Superior temporal gyrus (tissue), 1 donor: ENCODE measurements around the gene BTRC.

Experiments
- DNase-seq: peaks from one replicate; pipeline ENCODE4 v3.0.0-alpha.2; 2016; ENCODE audit errors: extremely low spot score

Gene BTRC

DNA sequence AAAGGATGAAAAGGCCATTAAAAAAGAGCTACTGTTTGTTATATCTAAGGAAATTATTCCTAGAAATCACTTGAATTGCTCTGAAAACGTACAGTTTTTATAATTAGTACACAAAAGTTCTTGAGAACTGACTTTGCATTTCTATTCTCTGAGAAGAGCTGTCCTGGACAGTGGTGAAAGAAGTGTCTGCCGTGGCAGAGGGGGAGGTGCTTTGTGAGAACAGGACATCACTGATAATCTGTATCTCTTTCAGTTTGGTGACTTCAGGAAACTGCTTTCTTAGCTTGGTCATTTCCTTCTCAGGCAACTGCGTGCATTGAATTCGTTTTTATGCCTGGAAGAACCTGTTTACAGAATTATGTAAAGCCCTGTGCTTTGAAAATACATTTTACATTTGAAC lies 182.0 kb downstream of the BTRC start:
- no peak for DNase-seq

DNA sequence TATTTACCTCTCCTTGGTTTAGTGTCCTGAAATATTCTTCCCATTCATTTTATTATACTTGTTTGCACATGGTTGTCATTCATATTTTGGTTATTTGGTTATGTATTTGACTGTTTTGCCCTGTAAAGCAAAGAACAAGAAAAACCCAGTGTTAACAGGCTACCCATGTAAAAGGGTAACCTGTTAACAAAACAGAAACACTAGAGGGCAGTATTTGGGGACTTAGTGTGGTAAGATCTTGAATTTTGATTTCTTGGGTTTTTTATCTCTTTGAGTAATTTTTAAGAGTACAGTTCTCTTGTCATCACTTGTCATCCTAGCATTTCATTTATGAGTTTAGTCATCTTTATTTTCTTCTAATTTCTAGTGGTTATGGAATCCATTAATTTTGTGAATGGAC lies 182.8 kb downstream of the BTRC start:
- no peak for DNase-seq

DNA sequence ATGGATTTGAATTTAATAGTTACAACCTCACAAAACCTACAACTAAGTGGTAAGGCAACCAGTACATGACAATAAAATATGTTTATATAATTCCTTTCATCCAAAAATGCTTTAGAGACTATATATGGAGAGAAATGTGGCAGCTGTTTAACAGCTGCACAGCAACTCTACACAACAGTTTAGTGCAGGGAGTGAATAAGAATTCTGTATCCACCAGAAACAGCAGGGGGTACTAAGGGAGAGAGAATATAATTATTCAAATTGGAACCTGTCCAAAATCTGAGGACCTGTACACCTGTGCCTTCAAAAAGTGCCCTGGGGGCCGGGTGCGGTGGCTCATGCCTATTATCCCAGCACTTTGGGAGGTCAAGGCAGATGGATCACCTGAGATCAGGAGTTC lies 184.5 kb downstream of the BTRC start:
- DNase-seq: no peak

DNA sequence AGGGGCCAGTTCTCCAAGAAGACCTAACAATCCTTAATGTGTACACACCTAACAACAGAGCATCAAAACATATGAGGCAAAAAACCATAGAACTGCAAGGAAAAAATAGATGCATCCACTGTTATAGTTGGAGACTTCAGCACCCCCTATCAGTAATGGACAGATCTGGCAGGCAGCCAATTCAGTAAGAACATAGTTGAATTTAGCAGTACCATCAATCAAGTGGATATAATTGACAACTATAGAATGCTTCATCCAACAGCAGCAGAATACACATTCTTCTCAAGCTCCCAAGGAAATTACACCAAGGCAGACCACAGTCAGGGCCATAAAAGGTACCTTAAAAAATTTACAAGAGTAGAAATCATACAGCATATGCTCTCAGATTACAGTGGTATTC lies 191.9 kb downstream of the BTRC start:
- no peak for DNase-seq

DNA sequence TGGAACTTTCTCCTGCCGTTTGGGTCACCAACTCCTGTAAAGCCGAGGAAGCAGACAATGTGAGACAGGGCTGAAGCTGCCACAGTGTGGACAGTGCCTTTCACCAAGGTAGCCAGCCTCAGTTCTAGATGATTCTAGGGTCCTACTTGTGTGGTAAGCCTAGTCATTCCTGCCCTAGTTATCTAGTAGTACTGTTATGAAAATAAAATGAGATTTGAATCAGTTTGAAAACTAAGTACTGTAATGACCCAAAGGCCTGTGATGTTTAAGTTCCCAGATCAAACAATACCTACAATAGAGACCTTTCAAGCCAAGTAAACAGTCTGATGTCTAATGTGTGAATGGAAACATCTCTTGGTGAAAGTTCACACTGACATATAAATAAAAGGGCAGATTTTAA lies 197.0 kb downstream of the BTRC start:
- DNase-seq: no peak

DNA sequence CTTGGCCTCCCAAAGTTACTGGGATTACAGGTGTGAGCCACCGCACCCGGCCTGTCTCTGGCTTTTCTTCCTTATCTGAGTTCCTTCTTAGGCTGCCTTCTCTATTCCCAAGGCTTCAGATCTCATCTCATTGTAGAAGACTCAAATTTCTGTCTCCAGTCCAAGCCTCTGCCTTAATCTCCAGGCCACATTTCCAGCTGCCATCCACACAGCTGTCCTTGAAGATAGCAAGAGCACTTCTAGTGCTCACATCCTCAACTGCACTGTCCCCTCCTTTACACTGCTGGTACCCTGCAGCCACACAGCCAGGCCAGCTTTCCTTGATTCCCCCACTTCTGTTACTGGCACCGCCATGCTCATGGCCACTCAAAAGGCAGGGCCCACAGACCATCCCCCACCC lies 198.5 kb downstream of the BTRC start:
- no peak for DNase-seq

DNA sequence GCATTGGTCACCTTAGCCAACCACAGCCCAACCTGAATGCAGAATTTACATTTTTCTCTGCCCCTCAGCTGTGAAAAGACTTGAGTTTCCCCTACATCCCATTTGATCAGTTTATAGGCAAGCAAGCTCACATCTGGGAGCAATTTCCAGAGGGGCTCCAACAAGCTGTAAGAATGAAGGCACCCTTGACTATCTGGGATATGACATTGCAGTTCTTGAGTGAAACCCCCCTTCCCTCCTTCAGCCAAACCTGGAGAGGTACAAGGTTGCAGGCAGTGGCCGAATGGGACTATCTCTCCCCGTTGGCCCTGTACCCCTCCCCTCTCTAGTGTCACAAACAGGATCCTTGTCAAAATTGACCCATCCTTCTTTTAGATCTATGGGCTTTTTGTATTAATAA lies 203.6 kb downstream of the BTRC start:
- DNase-seq: no peak

DNA sequence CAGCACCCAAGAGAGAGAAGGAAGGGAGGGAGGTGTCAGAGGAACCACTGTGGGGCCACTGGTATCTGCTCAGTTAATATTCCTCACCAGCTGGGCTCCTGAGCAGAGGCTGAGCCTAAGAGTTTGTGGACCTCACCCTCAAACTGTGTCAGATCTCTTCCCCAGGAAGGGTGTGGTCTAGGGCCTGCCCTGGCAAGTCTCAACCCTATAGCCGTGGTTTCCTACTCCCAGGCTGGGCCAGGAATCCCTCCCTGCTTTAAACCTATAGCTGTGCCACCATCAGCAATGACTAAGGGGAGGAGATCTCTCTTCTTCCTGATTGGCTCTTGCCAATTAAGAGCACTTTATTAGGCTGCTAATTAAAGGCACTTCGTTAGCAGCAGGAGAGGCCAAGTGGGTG lies 204.2 kb downstream of the BTRC start:
- DNase-seq: no peak

DNA sequence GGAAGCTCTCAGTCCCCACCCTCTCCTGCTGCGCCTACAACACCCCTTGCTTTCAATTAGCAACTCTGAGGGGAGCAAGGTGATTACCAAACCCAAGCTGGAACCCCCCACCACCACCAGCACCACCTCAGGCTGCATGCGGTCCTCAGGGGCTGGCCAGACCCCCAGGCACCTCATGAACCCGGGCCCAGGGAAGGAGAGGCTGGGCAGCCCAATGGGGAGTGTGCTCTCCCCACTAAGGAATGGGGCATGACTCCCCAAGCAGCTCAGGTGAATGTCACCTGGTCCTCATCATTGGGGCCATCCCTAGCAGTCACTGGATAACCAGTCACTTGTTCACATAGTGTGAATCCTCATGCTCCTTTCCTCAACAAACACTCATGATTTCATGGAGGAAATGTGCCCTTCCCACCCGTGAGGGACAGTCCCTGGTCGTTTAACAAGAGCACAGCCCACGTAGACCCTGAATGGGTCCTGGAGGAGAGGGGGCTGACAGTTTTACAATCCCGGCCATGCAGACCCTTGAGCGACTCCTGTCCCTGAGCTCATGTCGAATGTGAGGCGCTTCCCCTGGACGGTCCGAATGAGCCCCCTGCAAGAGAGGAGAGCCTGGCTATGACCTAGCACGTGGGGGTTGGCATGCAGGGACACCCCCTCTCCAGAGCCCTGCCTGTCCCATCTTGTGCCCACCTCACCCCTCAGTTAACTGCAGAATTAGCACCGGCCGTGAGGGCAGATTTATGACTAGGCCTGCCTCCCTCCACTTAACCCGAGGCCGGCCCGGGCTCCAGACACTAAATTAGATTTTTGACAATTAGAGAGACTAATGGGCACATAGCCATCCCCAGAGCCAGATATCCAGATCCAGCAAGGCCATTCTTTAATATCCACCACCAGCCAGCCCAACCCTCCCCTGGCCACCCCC lies 205.0 kb downstream of the BTRC start:
- no peak for DNase-seq

DNA sequence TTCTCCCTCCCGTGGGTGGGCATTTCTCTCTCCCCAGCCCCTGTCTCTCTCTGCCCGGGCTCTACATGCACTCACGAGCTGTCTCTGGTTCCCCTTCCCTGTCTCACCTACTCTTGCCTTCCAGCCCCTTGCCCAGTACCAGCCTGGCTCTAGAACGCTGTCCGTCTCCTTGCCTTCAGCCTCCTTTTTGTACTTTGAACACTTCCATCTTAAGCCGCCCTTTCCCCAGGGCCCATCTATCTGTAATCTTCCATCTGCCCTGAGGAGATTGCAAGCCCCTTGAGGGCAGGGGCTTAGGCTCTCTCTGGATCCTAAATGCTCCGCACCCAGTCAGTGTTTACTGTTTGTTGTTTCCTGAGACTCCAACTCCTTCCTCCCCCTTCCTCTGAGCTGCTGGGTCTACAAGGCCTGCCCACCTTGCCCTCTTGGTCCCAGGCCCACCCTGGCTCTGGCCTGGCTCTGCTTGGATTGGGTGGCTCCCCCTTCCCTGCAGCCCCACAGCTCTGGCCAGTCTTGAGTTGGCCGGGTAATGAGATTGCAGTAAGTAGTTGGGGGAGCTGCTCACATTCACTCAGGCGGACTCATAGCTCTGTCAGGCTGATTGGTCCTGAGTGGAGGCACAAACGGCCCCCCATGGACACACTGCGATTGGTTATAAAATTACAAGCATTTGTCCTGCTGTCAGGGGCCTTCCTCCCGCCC lies 205.8 kb downstream of the BTRC start:
- DNase-seq: no peak

DNA sequence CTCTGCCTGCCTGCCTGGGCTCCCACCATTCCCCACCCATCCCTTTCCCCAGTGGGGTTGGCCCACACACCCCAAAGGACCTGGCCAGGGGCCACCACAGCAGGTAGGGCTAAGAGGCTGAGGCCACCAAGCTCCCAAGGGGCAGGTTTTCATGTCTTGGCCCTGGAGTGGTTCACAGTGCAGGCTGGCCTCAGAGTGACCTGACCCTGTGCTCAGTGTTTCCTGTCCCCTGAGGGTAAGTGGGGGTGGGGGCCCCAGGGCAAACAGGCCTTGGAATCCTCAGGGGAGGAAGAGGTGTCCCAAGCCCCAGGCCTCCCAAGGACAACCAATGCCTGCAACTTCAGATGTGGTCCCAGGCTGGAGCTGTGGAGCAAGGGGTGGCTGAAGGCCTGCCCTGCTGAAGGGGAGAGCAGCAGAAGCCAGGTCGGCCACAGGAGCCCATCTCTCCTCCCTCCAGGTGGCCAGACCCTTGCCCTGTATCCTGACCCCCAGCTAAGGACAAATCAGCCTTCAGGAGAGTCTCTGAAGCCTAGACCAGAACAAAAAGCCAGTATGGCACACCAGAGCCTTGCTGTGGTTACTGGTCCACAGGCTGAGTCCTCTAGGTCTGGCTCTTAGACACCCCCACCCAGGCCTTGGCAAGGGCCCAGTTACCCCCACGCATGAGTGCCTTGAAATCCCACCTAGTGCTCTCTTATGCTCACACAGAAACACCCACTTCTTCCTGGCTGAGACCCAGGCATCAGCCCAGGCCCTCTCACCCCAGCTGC lies 206.5 kb downstream of the BTRC start:
- DNase-seq: no peak

DNA sequence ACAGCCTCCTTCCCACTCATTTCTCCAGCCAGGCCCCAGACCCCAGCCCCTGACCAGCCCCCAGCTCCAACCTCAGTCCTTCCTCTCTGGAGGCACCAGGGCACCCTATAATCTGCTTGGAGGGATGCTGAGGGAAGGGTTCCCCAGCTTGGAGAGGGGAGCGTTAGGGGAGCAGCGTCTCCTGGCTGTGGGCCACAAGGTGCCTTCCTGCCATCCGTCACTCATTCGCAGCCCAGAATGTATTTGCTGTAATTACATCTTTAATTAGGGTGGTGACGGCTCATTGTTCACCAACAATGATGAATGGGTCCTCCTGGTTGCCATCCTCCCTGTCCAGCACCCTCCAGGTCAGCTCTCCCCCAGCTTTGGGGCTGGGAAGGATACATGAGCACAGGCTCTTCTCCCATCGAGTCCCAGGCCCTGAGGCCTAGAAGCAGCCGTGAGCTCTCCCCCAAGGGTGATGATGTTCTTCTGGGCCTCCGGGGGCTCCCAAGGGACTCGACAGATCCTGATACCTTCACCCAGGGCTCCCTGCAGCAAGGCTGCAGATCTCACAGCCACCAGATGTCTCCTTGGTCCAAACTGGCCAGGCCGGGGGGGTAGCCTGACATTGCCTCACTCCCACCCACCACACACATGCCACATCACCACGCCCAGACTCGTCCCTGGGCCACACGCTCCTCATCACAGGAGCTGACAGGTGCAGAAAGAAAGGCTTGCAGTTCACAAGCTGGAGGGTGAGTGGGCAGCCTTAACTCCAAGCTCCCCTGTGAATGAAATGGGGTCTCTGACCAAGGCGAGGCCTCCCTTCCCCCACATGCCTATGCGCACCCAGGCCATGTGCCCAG lies 207.3 kb downstream of the BTRC start:
- DNase-seq: no peak

DNA sequence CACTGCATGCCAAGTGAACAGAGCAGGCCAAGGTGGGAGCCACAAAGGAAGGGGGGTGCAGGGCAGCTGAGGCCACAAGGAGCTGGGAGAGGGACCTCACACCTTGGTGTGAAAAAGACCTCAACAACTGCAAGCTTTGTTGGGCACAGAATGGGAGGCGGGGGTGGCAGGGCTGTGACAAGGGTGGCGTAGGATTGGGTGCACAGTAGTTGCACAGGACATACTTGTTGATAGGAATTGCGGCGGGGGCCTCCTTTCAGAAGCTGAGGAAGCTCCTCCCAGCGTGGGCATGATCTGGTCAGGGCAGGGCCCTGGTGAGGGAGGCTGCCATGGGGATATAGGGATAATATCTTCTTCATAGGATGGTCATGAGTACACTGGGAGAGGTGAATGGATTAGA lies 208.3 kb downstream of the BTRC start:
- DNase-seq: no peak

DNA sequence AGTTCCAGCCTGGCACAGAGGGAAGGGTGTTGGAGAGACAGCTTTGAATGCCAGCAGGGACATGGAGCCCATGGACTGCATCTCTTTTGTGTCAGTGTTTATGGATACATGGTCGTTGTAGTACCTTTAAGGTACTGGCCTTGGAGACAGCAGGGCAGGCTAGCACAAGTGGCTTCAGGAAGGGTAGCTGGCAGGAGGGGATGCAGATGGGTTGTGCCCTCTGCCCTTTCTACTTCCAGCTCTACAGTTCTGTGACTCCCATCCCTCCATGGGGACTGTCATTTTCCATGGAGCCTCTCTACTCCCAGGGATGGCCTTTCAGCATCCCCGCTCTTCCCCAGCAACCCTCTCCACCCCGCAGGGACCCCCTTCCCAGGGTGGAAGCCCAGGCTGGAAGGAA lies 209.0 kb downstream of the BTRC start:
- DNase-seq: no peak

DNA sequence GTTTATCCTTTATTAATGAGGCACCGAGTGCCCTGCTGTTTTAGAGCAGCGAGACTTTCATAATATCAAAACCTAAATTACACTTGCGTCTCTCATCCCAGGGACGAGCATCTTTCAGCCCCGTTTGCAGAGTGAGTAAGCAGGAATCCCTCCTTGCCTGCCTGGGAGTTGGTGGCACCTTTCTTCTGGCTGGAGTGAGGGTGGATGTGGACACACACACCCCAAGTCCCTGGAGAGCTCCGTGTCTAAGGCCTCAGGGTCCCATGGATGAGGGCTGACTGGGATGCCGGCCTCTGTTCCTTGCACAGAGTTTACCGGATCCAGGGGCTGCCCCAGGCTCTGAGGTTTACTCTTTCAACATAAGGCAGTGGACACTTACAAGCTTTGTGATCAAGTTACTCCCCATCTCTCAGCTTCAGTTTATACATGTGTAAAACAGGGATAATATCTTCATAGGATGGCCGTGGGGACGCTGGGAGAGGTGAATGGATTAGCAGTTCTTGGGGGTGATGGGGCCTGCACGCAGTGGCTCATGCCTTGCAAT lies 209.6 kb downstream of the BTRC start:
- no peak for DNase-seq

DNA sequence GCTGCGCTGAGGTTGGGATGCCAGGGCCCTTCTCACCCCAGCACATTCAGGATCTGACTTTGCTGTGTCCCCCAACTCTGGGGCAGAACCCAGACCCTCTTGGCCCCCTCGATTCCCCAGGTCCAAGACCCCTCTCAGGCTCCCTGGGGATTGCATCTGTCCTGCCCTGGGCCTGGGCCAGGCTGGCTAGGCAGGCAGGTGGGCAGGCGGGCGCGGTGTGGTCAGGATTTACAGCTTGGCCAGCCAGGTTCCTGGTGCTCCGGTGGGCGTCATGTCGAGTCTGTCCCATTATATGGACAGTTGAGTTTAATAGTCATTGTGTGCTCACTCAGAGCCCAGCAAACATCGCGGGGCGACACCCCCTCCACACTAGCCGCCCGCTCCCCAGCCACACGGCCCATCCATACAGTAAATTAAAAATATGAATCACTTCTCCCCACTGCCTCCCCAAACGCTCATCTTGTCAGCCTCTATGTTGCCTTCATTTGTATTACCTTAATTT lies 210.6 kb downstream of the BTRC start:
- no peak for DNase-seq

DNA sequence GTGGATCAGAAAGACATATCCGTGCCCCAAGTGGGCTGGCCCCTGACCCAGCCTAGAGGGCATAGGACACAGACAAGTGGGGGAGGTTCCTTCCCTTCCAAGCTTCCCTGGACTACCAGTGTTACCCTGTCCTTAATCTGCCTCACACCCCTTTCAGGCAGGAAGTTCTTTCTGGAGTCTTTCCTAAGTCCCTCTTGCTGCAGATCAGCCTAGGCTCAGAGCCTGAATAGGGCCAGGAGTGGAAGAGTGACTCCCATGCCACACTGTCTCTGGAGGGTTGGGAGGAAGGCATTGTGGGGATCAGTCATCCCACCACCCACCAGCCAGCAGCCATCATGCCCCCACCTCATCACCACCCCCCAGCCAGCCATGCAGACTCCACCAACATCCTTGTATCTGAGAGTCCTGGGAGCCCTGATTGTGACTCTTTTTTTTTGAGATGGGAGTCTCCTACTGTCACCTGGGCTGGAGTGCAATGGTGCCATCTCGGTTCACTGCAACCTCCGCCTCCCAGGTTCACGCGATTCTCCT lies 211.5 kb downstream of the BTRC start:
- no peak for DNase-seq

DNA sequence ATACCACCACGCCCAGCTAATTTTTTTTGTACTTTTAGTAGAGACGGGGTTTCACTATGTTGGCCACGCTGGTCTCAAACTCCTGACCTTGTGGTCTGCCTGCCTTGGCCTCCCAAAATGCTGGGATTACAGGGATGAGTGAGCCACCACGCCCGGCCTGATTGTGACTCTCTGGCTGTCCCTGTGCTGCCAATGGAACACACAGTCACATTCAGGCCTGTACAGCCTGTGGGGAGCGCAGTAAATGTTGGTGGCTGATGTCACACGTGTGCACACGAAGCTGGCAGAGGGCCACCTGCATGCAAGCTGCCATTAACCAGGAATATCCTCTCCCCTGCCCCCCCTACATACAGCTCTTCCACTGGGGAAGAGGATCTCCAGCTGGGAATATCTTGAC lies 212.0 kb downstream of the BTRC start:
- no peak for DNase-seq

DNA sequence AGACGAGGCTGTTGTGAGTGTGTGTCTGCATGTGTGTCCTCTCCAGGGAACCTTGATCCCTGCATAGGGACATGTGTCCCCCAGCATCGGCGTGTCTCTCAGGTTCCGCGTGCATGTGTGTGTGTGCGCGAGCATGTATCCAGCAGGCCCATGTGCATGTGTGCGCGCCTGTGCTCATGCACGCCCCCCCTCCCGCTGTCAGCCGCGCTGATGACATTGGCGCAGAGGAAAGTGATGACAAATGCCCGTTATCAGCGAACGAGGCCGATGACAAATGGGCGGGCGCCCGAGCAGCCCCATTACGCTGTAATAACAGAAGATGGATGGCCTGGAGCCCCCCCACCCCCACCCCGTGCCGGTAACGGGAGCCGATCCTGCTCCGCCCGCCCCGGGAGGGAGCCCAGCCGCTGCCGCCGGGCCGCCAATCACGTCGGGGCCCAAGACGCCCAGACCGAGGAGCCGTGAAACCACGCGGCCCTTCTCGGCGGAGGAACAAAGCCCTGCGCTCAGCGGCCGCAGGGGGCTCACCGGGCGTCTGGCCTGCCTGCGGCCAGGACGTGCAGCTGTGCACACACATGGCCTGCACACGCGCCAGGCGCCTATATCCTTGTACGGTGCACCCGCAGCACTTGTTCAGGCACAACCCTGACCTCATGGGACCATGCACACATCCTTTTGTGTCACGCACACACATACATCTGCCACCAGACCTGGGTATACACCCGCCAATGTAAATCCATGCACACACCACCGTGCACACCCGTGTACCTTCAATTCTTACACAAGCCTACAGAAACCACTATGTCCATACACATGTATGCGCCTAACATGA lies 212.6 kb downstream of the BTRC start:
- DNase-seq: no peak
